NOMO-1 (cell line): ENCODE measurements around the gene BBS2.

Experiments
- DNase-seq, 2 experiments: peaks; one replicate each; lab custom pipeline; 2025; ENCODE audit not compliant: unreplicated experiment in 2 of 2; lab: John Stamatoyannopoulos, UW

The BBS2 gene

DNA sequence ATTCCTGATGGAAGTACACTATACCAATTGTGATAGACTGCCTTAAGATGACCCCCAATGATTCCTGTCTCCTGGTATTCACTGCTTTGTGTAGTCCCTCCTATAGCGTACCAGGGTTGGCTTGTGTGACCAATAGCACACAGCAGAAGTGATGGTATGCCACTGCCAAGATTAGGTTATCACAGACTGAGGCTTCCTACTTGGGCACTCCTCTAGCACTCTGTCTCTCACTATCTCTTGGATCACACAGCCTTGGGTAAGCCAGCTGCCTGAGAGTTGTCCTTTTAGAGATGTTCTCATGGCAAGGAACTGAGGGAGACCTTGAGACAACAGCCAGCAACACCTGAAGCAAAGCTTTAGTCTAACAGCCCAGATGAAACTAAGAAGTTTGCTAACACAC, 81.8 kb downstream of the BBS2 start:
- no peak for DNase-seq

DNA sequence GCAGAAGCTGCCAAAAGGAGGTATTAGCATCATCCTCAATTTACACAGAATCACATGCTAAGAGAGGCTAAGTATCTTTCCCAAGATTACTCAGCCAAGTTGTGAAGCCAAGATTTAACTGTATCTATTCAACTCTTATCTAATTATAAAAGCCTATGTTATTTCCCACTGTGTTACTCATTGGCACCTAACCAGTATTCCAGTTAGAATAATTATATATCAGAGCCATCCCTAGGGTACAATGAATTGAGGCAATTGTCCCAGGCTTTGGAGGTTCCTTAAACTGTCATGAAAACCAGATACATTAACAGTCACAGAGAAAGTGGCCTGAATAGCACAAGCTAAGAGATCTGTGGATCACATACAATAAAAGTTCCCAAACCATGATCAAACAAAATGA, 83.6 kb downstream of the BBS2 start:
- no peak for DNase-seq
